Astrocyte of the hippocampus (primary cell): Measurements from ENCODE around the gene LY6G6C.

Source experiments
- DNase-seq: peaks from one replicate; pipeline ENCODE4 v3.0.0; 2011; ENCODE audit warnings: low read depth, low spot score

LY6G6C gene

GRCh38 chr6:31706599-31706998 is 14.9 kb downstream of the LY6G6C start, which contains the start of gene LY6G6F:
LY6G6F (plus strand) TSS chr6:31706866; CDS start chr6:31706907, 41 bp downstream.
- no peak for DNase-seq

GRCh38 chr6:31705931-31706330 is 15.6 kb downstream of the LY6G6C start:
- DNase-seq = no peak

- peak; percentile 99 for DNase-seq
These were observed 18.5 kb downstream of the LY6G6C start, which contains the start of gene ABHD16A for GRCh38 chr6:31702819-31703716. ABHD16A (minus strand) TSS chr6:31703324; CDS start chr6:31703281, 43 bp downstream.

GRCh38 chr6:31702405-31702818 is 19.1 kb downstream of the LY6G6C start:
- no peak for DNase-seq

- peak; percentile 41 for DNase-seq
These were observed 19.7 kb downstream of the LY6G6C start for GRCh38 chr6:31701666-31702404.

GRCh38 chr6:31700740-31701401 is 20.7 kb downstream of the LY6G6C start:
- DNase-seq = no peak

DNA sequence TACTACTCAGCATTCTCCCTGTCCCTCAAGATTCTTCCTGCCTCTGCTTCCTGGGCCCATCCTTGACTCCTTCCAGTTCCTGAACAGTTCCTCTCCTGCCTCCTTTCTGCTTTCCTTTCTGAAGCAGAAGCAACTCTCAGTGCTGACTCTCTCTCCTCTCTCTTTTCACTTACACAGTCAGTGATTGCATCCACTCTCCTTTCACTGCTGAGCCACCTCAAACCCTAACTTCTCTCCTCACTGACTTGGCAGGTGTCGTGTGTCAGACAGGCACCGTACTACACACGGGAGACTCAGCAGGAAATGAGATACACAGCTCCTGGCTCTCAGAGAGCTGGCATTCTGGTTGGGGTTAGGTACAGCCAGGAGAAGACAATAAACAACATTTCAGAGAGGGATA is 24.0 kb downstream of the LY6G6C start:
- DNase-seq = no peak

DNA sequence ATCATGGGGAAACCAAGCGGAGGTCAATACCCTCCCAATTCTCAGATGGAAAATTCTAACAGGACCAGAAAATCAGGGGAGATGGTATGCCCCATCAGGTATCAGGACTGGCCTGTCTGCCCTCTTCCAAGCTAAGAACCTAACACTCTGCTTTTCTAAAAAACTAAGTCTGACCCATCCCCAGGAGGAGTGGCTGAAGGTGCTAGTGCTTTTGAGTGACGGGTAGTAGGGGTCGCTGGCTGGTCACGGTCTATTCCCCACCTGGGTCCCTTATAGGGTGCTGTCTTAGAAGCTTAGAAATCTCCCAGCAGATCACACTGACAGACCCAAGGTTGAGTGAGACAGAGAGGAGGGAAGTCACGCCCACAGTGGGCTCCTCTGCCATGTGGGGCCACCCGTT is 28.0 kb downstream of the LY6G6C start:
- no peak for DNase-seq

DNA sequence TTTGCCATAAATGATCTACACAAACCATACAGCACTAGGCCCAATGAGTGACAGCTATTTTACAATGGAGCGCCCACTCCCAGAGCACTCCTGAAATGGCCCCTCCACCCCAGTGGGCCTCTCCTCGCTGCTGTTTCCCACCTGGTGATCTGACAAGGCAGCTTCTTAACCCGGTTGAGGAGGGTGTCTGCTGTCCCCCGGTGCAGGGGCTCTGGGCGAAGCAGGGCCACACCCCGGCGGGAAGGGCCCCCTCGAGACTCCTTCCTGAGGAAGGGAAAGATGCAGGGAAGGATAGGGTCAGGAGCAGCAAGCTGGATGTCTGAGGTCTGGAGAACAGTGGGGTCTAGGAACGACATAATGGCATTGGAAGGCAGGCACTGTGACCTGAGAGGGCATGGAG is 28.7 kb downstream of the LY6G6C start:
- no peak for DNase-seq

DNA sequence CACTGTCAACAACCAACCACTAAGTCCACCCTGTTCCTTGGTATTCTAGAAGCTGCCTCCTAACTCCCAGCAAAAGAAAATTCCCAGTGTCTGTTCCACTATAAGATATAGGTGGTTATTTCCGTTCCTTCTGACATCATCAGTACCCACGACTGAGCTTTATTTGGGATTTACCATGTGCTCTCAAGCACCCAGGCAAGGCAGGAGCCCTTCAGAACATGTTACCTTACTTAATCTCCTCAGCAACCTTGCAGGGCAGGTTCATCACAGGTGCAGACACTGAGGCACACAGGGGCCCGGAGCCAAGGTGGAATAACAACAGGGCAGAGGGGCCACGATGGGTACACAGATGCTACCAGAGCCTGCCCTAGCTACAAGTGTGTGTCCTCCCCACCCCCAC is 29.2 kb downstream of the LY6G6C start:
- DNase-seq = no peak

GRCh38 chr6:31691564-31692108 is 29.9 kb downstream of the LY6G6C start:
- DNase-seq = no peak

GRCh38 chr6:31691078-31691463 is 30.5 kb downstream of the LY6G6C start:
- DNase-seq = no peak

DNA sequence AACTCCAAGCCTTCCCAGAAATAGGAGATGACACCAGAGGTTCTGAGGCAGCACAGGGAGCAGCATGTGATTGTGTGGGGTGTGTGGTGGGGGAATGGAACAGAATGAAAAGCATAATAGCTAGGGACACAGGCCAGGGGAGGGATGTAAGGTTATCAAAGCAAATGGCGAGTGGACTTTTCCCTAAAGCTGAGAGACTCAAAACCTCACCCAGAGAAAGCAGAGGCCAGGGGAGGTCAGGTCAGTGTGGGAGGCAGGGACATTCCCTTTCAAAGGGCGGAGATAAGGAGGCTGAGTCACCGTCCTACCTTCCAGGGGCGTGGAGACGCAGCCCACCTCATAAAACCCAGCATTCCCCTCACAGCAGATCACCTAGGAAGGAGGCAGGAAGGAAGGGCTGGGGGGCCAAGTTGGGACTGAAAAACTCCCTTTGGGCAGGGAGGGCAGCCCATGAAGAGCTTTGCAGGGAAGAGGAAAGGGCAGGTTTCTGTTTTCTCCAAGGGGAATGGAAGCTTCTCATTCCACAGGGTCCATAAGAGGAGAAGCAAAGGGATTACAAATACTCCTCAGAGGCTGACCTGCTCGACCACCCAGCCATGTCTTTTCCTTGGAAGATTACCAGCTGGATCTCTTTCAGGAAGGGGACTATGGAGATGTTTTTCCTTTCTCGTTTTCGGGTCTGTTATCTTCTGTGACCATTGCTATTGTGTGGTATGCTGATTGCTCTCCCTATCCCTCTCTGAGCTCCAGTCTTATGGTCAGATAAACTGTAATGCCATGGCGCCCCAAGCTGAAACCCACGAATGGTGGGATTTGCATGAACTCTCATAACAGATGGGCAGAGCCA is 31.1 kb downstream of the LY6G6C start:
- no peak for DNase-seq

DNA sequence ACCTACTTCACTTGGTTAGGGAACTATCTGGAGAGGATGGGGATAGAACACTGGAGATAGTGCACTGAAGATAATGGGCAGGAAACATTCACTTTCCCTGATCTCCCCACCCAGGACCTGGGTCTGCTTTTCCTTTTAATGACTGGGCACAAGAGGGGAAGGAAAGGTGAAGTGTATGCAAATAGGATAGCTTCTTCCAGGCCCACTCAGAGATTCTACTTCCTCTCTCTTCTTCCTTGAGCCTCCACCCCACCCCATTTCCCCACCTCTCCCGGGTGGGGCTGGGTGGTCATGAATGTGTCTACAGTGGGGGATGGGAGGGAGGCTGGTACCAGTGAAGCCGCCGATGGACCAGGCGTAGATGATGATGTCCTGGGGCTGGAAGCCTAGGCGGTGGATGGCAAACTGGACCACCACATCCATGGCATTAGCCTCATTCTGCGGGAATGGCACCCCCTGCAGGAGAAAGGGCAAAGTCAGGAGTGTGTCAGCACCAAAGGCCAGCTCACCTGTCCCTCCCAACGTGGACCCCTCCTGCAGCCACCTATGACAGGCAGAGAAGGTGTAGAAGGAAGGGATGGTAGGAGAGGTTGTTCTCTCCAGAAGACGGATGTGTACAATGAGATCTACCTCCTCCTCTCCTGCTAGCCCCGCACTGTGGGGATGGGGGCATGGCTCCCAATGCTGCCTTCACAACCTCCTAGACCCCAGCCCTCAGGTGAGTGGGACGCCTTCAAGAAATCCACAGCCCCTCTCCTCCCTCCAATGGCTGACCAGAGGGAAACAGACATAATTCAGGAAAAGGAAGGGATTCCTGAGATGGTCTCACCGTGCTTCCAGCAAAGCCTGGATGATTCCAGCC is 32.1 kb downstream of the LY6G6C start:
- no peak for DNase-seq

- DNase-seq = no peak
These were observed 33.5 kb downstream of the LY6G6C start for GRCh38 chr6:31687860-31688693.

DNA sequence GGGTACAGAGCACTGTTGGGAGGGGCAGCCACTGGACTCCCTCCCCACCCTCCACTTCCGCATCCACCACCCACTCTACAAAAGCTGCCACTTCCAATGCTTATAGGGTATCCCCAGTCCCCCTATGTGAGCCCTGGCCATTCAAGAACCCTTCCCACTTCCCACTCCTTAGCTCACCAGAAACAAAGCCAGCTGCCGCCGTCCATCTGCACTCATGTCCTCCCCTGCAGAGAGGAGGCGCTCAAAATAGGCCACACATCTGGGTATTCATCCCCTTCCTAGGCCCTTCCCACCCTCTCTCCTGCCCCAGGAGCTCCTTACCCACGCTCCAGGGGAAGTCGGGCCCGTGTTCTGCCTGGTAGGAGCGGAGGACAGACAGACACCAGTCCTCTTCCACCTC is 34.2 kb downstream of the LY6G6C start:
- DNase-seq = no peak

GRCh38 chr6:31686483-31686882 is 35.1 kb downstream of the LY6G6C start:
- DNase-seq = no peak

DNA sequence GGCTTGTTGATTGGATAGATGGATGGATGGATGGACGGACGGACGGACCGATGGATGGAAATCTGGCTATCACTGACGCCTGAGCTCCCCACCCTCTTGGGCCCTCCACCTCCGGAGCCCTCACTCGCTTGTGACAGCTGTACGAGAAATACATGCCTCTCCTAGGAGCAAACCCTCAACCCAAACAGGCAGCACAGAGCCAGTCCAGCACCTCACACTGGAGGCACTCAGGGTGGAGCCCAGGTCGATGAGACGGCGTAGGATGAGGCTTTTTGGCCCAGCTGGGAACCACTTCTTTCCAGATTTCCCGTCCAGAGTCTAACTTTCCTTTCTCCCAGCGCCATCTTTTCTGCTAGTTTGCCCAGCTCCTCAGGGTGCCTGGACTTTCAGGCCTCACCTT is 38.0 kb downstream of the LY6G6C start:
- no peak for DNase-seq

DNA sequence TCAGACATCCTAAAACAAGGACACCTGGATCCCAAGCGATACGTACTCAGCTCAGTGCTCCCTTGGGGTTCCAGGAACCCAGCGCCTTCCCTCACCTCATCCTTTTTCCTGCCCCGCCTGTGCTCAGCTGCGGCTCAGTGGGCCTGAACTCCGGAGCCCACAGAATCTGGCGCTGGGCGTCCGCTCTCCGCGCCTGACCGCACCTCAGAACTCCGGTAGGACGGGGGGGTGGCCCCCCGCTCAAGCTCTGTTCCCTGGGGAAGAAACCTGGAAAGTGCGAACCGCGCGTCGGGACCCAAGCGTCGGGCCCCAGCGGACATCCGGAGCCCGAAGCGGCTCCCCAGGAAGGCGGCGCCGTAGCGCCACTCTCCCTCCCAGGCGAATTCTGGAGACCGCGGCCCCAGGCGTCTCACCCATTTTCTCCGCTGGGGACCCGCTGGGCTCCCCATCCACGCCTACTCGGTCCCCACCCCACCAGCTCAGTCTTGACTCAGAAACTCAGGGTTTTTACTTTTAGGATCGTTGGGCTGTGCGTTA is 40.3 kb downstream of the LY6G6C start:
- peak; percentile 59 for DNase-seq
